Measurements from ENCODE around the gene PPP1R12C. TPM values are rescaled to one million over a fixed set of nuclear protein-coding genes. Genes with fewer than 3 reads are reported as not detected.

PPP1R12C gene
- total RNA-seq, 4 donors from 2014 or later, result 101 to 350 (median 154) TPM

DNA sequence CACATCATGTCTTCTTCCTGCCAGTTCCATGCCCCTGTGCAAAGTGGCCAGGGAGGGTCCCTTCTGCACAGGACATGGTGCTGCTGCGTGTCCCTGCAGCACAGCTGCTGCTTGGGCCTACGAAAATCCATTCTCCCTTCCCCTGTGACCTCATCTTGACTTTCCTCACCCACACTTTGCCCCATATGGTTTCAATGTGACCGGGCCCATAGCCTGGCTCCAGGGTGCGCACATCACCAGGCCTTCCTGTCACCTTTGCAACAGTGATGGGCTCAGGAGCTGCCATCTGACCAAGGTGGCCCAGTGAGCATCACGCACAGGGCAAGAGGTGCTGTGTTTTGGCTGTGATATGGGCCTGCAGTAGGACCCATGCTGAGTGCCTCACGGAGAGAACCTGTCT is 10.8 kb downstream of the PPP1R12C start:
- in situ Hi-C loops (cut with MboI; ENCODE audit: low pct_ligation_motif_present in 1 of 4, low pct_unique_long_range_greater_than_20kb in 1 of 4, low sequenced_read_pairs in 3 of 4), result no loop called here
- H3K4me3 ChIP-seq, result no peak overlapping the region
- DNase-seq, result no peak
- H3K9me3 ChIP-seq, result no peaks in the 10 kb centered on the region
- peaks cover 0 to 18% (median 7%) of the 10 kb centered on the region in 4 donors for H3K36me3 ChIP-seq
- TF ChIP-seq POLR2A (IDR thresholded peaks at IDR 0.05) (no peak), EP300 (IDR thresholded peaks at IDR 0.05; ENCODE audit: low read depth) (no peak), POLR2AphosphoS5 (IDR thresholded peaks at IDR 0.05) (peak in 1 of 3 donors; percentile 3)
- intact Hi-C loops (cut with DNase I; ENCODE audit: low total_unique reads), result no loop called here
- no peaks in the 10 kb centered on the region for H3K4me1 ChIP-seq
- no peaks in the 10 kb centered on the region for H3K27me3 ChIP-seq
- no peak overlapping the region for H3K27ac ChIP-seq
- WGBS, 2 donors (ENCODE audit: low coverage in 1 of 2), result 88% methylated on average over 6 of the region's 6 CpGs; no CpG with 5 or more reads in 1 of the 2 donors

- no peak for TF ChIP-seq POLR2AphosphoS5 (IDR thresholded peaks at IDR 0.05)
- no peak for TF ChIP-seq CTCF (IDR thresholded peaks at IDR 0.05)
- no peak for TF ChIP-seq EP300 (IDR thresholded peaks at IDR 0.05; ENCODE audit: low read depth)
- no peak for TF ChIP-seq POLR2A (IDR thresholded peaks at IDR 0.05)
- no peaks in the 10 kb centered on the region for H3K4me1 ChIP-seq
- in situ Hi-C loops (cut with MboI; ENCODE audit: low pct_ligation_motif_present in 1 of 4, low pct_unique_long_range_greater_than_20kb in 1 of 4, low sequenced_read_pairs in 3 of 4) (no loop called here), intact Hi-C loops (cut with DNase I; ENCODE audit: low total_unique reads) (no loop called here)
- no peaks in the 10 kb centered on the region for H3K27me3 ChIP-seq
- H3K4me3 ChIP-seq, result no peak overlapping the region
- peaks cover 0 to 18% (median 7%) of the 10 kb centered on the region in 4 donors for H3K36me3 ChIP-seq
- no peak overlapping the region for H3K27ac ChIP-seq
- DNase-seq, result no peak
- WGBS, 2 donors (ENCODE audit: low coverage in 1 of 2), result 97% methylated on average over 2 of the region's 2 CpGs; no CpG with 5 or more reads in 1 of the 2 donors
- no peaks in the 10 kb centered on the region for H3K9me3 ChIP-seq
Measured at GRCh38 chr19:55105237-55105636, 12.2 kb downstream of the PPP1R12C start.

DNA sequence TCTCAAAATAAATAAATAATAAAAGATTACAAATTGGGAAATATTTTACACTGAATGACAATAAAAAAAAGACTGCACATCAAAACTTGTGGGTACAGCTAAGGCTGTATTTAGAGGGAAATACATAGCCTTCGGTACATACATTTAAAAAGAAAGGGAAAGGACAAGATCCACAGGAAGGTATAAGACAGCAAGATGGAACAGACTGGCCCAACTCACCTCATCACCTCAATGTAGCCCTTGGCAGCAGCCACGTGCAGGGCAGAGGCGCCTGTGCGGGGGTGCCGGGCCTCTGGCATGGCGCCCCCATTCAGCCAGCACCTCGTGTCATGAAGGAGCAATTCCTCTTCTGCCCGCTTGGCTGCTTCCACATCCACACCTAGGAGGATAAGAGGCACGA is 14.2 kb downstream of the PPP1R12C start:
- Histone ChIP-seq H3K9me3 (no peaks in the 10 kb centered on the region), H3K4me1 (no peaks in the 10 kb centered on the region), H3K27me3 (no peaks in the 10 kb centered on the region), H3K27ac (no peak overlapping the region), H3K4me3 (no peak overlapping the region), H3K36me3 (peaks cover 0 to 18% (median 7%) of the 10 kb centered on the region in 4 donors)
- 97 to 100% methylated on average over 3 to 9 of the region's 9 CpGs for WGBS, 2 donors (ENCODE audit: low coverage in 1 of 2)
- in situ Hi-C loops (cut with MboI; ENCODE audit: low pct_ligation_motif_present in 1 of 4, low pct_unique_long_range_greater_than_20kb in 1 of 4, low sequenced_read_pairs in 3 of 4) (no loop called here), intact Hi-C loops (cut with DNase I; ENCODE audit: low total_unique reads) (no loop called here)
- TF ChIP-seq EP300 (IDR thresholded peaks at IDR 0.05; ENCODE audit: low read depth) (no peak), POLR2AphosphoS5 (IDR thresholded peaks at IDR 0.05) (no peak), CTCF (IDR thresholded peaks at IDR 0.05) (no peak), POLR2A (IDR thresholded peaks at IDR 0.05) (no peak)
- no peak for DNase-seq

GRCh38 chr19:55101261-55101660 is 16.2 kb downstream of the PPP1R12C start:
- no peak overlapping the region for H3K27ac ChIP-seq
- peaks cover 0 to 18% (median 7%) of the 10 kb centered on the region in 4 donors for H3K36me3 ChIP-seq
- TF ChIP-seq POLR2A (IDR thresholded peaks at IDR 0.05) (no peak), EP300 (IDR thresholded peaks at IDR 0.05; ENCODE audit: low read depth) (no peak), CTCF (IDR thresholded peaks at IDR 0.05) (no peak), POLR2AphosphoS5 (IDR thresholded peaks at IDR 0.05) (no peak)
- no peaks in the 10 kb centered on the region for H3K9me3 ChIP-seq
- intact Hi-C loops (cut with DNase I; ENCODE audit: low total_unique reads) (no loop called here), in situ Hi-C loops (cut with MboI; ENCODE audit: low pct_ligation_motif_present in 1 of 4, low pct_unique_long_range_greater_than_20kb in 1 of 4, low sequenced_read_pairs in 3 of 4) (no loop called here)
- DNase-seq, result no peak
- no peak overlapping the region for H3K4me3 ChIP-seq
- 86 to 93% methylated on average over 6 to 10 of the region's 10 CpGs for WGBS, 2 donors (ENCODE audit: low coverage in 1 of 2)
- no peaks in the 10 kb centered on the region for H3K4me1 ChIP-seq
- no peaks in the 10 kb centered on the region for H3K27me3 ChIP-seq

All from transverse colon (tissue), 4 donors.